Astrocyte of the spinal cord (primary cell): ENCODE data around the gene SLC35F3.

Experiments
- DNase-seq: peaks from one replicate; pipeline ENCODE4 v3.0.0; 2011; ENCODE audit warnings: low read depth, low spot score
- H3K4me3 ChIP-seq: 2 replicates; pipeline ENCODE4 v1.5.1; 2011; ENCODE audit warnings: low read depth, mild to moderate bottlenecking, low read length, moderate library complexity
- in situ Hi-C: cut with HindIII; loops from 2 replicates; pipeline ENCODE4 v1.10.0; 2017; ENCODE audit warnings: low sequenced_read_pairs
- TF ChIP-seq, protein P1 (sequence below): IDR thresholded peaks from 2 replicates; pipeline ENCODE4 v1.5.1; 2012; ENCODE audit warnings: low read depth, mild to moderate bottlenecking, low read length, inconsistent platforms

The SLC35F3 gene

GRCh38 chr1:234286206-234286605 is 381.7 kb downstream of the SLC35F3 start:
- TF ChIP-seq, protein P1, sequence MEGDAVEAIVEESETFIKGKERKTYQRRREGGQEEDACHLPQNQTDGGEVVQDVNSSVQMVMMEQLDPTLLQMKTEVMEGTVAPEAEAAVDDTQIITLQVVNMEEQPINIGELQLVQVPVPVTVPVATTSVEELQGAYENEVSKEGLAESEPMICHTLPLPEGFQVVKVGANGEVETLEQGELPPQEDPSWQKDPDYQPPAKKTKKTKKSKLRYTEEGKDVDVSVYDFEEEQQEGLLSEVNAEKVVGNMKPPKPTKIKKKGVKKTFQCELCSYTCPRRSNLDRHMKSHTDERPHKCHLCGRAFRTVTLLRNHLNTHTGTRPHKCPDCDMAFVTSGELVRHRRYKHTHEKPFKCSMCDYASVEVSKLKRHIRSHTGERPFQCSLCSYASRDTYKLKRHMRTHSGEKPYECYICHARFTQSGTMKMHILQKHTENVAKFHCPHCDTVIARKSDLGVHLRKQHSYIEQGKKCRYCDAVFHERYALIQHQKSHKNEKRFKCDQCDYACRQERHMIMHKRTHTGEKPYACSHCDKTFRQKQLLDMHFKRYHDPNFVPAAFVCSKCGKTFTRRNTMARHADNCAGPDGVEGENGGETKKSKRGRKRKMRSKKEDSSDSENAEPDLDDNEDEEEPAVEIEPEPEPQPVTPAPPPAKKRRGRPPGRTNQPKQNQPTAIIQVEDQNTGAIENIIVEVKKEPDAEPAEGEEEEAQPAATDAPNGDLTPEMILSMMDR = no peak
- no peak overlapping the region for H3K4me3 ChIP-seq
- in situ Hi-C loops = no loop called here
- DNase-seq = no peak

DNA sequence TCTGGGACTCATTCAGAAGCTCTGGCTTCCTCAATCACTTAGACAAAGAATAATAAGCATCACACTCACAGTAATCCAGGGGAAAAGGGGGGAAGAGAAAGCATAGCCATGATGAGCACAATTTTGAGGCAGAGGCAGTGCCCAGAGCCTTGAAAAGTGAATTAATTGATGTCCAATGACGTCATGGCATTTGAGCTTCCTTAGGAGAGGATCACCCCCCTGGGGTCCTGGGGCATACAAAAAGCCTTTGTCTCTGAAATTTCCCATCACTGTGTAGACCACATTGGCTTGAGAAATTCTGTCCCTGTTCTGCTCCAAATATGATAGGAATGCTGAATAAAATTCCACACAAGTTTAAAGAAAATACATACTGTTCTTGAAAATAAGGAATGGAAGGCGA is 384.5 kb downstream of the SLC35F3 start:
- DNase-seq = peak; percentile 18
- in situ Hi-C loops = no loop called here
- H3K4me3 ChIP-seq = no peak overlapping the region
- TF ChIP-seq, protein P1 = no peak

DNA sequence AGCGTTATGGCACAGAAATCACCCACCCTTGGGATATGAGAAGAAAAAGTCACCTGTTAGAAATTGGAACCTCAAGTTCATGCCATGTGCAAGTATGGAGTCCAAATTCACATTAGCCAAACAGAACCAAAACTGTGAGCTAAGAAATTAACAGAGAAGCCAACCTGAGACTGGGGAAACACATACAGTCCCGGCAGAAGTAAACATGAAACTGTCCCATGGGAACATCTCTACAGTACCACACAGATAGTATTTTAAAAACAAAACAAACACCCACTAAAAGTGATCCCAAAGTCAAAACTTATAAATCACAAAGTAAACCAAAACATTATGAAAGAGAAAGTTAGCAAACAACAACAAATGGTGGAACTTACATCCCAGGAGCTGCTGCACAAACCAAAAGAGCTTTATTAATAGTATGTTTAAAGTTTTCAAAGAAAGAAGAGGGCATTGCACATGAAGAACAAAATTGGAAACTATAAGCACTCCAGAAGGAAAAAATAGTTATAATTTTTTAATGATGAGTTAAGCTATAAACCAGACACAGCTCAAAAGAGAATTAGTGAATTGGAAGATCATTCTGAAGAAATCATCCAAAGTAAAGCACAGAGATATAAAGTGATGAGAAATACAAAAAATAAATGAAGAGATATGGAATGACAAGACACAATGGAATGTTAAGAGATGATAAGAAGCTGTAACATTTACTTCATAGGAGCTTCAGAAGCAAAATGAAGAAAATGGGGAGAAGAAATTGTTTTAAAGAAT is 385.2 kb downstream of the SLC35F3 start:
- no peak overlapping the region for H3K4me3 ChIP-seq
- TF ChIP-seq, protein P1 = no peak
- DNase-seq = no peak
- in situ Hi-C loops = no loop called here

DNA sequence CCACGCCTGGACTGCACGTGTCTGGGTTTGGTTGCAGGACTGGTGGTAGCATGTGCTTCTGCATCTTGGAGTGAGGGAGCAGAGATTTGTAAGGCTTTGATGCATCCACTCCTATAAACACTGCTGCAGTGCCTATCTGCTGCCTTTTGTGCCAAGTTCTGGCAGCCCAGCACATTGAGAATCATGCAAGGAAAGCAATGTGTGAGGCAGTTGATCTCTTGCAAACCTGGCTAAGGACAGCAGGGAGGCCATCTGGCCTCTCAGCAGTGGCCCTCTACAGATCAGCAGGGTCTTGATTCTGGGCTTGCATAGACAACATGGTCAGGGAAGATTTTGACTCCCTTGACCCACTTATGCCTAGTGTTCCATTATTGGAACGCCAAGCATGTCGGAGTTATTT is 387.5 kb downstream of the SLC35F3 start:
- in situ Hi-C loops = no loop called here
- no peak for DNase-seq
- H3K4me3 ChIP-seq = no peak overlapping the region
- TF ChIP-seq, protein P1 = no peak

DNA sequence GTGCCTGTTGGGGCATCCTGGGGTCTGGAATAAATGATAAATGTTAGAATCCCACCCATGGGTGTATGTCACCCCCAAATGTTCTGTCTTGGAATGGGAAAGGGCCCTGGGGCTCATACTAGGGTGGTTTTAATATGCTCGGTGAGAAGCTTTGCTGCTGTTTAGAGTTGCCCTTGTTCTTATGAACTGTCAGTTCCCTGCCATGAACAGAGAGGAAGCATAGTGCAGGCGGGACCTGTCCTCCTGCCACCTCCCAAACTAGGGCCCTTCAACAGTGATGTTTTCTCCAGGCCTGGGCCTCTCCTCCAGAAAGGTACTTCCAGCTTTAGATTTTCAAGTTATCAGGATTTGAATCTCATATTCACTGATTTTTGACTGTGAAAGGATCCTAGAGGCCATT is 388.1 kb downstream of the SLC35F3 start:
- TF ChIP-seq, protein P1 = no peak
- in situ Hi-C loops = no loop called here
- no peak overlapping the region for H3K4me3 ChIP-seq
- DNase-seq = no peak

DNA sequence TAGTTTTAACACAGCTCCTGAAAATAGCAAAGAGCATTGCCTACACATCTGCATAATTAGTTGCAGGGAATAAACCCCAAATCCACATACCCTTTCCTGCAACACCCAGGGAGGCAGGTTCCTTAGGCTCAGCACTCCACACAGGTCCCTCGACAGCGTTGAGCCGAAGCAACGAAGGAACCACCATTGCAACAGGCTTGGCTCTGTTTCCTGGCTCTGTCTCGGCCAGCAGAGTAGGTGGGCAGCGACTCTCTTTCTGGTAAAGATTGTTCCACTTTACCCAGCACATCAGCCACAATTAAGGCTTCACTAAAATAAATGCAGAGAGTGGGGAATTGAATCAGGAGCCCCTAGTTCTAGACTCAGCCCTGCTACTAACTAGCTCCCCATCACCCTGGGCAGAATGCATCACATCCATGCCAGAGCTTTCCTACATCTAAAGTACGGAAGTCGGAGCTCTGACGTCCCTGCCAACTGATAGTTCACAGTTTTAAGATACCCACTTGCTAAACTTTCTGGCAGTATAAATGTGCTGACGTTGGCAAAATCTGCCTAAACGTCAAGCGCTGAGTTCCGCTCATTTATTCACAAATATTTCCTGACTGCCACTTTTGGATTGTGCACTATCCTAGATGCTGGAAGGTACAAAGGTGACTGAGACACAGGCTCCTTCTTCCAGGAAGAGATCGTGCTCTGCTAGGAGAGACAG is 389.8 kb downstream of the SLC35F3 start:
- in situ Hi-C loops = no loop called here
- TF ChIP-seq, protein P1 = no peak
- no peak overlapping the region for H3K4me3 ChIP-seq
- no peak for DNase-seq
